Measurements from ENCODE around the gene TJP1.

The TJP1 gene

DNA sequence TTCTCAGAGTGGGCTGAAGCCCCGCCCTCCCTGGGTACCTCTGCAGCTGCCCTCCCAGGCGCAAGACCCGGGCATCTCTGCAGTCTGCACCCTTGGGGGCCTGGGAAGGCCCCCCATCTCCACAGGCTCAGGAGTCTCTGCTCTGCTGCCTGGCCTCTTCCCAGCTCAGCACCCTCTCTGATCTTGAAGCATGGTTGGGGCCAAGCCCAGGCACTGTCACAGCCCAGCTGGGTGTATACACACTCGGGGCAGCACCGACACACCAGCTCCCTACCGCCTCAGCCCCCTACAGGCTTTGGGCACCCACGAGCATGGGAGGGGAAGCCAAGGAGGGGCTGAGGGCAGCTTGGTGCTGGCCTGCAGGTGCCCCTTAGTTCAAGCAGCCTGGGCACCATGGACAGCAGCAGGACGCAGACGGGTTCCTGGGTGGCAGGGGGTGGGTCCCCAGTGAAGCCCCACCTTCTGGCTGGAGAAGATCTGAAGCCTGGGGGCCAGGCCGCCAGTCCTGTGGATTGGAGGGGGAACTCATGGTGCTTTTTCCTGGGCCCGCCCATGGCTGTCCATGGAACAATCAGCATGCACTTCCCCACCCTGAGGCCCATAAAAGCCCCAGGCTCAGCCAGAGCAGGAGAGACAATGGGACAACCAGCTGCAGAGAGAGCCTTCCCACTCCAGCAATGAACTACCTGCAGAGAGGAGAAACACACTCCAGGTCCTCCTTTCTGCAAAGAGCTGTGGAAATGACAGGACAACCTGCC is 170.6 kb downstream of the TJP1 start:
- DNase-seq, result no peak

All from NCI-H1048 (cell line).